ENCODE results near the gene DUSP6.

DUSP6 gene

GRCh38 chr12:89366676-89367364 lies 14.5 kb upstream of the DUSP6 start:
- DNase-seq (ENCODE audit: low spot score): no peak
- no peak for TF ChIP-seq CTCF (IDR thresholded peaks at IDR 0.05)
- H3K4me3 ChIP-seq: no peak overlapping the region
- no peak overlapping the region for H3K27ac ChIP-seq

- no peak for DNase-seq (ENCODE audit: low spot score)
- TF ChIP-seq CTCF (IDR thresholded peaks at IDR 0.05): no peak
- Histone ChIP-seq H3K4me3 (no peak overlapping the region), H3K27ac (no peak overlapping the region)
Measured at GRCh38 chr12:89364631-89365030, 12.3 kb upstream of the DUSP6 start.

- H3K27ac ChIP-seq: no peak overlapping the region
- no peak for DNase-seq (ENCODE audit: low spot score)
- no peak overlapping the region for H3K4me3 ChIP-seq
- no peak for TF ChIP-seq CTCF (IDR thresholded peaks at IDR 0.05)
Measured at GRCh38 chr12:89364058-89364457, 11.8 kb upstream of the DUSP6 start.

GRCh38 chr12:89363582-89363981 lies 11.3 kb upstream of the DUSP6 start:
- no peak for DNase-seq (ENCODE audit: low spot score)
- no peak overlapping the region for H3K4me3 ChIP-seq
- no peak for TF ChIP-seq CTCF (IDR thresholded peaks at IDR 0.05)
- no peak overlapping the region for H3K27ac ChIP-seq

DNA sequence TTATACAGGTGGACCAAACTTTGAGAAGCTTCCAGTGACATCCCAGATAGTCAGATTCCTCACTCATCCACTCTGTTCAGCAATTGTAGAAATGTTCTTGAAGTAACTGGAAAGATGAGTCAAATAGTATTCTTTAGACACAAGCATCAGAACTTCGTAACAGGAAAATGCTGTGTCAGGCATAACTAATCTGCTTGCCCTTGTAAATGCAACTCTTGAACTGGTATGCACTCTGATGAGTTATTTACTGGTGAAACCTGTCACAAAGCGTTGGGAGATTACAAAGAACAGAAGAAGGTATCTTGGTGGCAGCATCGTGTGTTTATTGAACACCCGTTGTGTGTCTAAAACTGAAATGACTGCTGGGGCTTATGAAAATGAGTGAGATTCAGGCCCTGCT lies 10.8 kb upstream of the DUSP6 start:
- TF ChIP-seq CTCF (IDR thresholded peaks at IDR 0.05): no peak
- Histone ChIP-seq H3K4me3 (no peak overlapping the region), H3K27ac (no peak overlapping the region)
- DNase-seq (ENCODE audit: low spot score): no peak

DNA sequence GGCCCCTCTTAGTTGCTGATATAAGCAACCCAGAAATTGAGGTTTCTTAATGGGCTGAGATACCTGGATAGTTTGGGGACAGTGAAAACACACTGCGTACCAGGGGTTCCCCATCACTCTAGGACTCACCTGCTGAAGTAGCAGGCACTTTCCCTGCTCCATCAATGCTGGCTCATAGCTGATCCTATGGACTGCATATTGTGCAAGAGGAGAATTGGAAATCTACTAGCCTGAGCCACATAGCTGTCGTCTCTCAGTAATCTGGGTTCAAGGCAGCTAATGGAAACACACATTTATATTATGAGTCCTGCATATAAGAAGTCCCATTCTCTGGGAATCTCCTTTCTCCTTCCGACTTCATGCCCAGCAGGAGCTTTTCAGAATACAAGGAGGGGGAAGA lies 7.3 kb upstream of the DUSP6 start:
- TF ChIP-seq CTCF (IDR thresholded peaks at IDR 0.05): no peak
- no peak for DNase-seq (ENCODE audit: low spot score)
- no peak overlapping the region for H3K27ac ChIP-seq
- H3K4me3 ChIP-seq: no peak overlapping the region

GRCh38 chr12:89358805-89359204 lies 6.5 kb upstream of the DUSP6 start:
- TF ChIP-seq CTCF (IDR thresholded peaks at IDR 0.05): no peak
- no peak for DNase-seq (ENCODE audit: low spot score)
- H3K4me3 ChIP-seq: no peak overlapping the region
- H3K27ac ChIP-seq: no peak overlapping the region
